Peyer's patch (tissue), 4 donors: ENCODE data around the gene HOXD13. TPM values are rescaled to one million over a fixed set of nuclear protein-coding genes. Genes with fewer than 3 reads are reported as not detected.

Source experiments
- DNase-seq, 3 donors: peaks; one replicate each; pipeline ENCODE4 v3.0.0-alpha.2; 2017 to 2019
- H3K27ac ChIP-seq, 4 donors: fragments of 200-600 bp; sonication (generic); one replicate each; pipeline ENCODE4 v1.5.1; 2016 to 2019
- H3K27me3 ChIP-seq, 2 donors: fragments of 200-600 bp; sonication (generic); one replicate each; pipeline ENCODE4 v1.5.1; 2019
- H3K36me3 ChIP-seq, 3 donors: fragments of 200-600 bp; sonication (generic); one replicate each; pipeline ENCODE4 v1.5.1; 2016 to 2019
- H3K4me1 ChIP-seq, 4 donors: fragments of 200-600 bp; sonication (generic); one replicate each; pipeline ENCODE4 v1.5.1; 2016 to 2019
- H3K4me3 ChIP-seq, 4 donors: fragments of 200-600 bp; sonication (generic); 1 replicate in 3 of 4; 2 replicates in 1 of 4; pipeline ENCODE4 v1.5.1; 2016 to 2019; ENCODE audit warnings: mild to moderate bottlenecking in 1 of 4
- H3K9me3 ChIP-seq, 4 donors: fragments of 200-600 bp; sonication (generic); one replicate each; pipeline ENCODE4 v1.5.1; 2016 to 2019; ENCODE audit warnings: mild to moderate bottlenecking in 1 of 4
- CTCF ChIP-seq, 6 experiments: fragments of 450-650 bp in 4 of 6; fragments of 200-600 bp in 2 of 6; sonication (generic) in 1 of 6; IDR thresholded peaks; one replicate each; pipeline ENCODE4 v1.5.1; 2017 to 2019; ENCODE audit warnings: antibody characterized with exemption in 6 of 6, mild to moderate bottlenecking in 3 of 6, moderate library complexity in 1 of 6
- POLR2A ChIP-seq, 2 donors: fragments of 450-650 bp; IDR thresholded peaks; one replicate each; pipeline ENCODE4 v1.5.1; 2017; ENCODE audit warnings: antibody characterized with exemption in 2 of 2, mild to moderate bottlenecking in 2 of 2, moderate library complexity in 2 of 2
- total RNA-seq, 4 donors: library from RNA; depleted of rRNA; stranded (reverse); fragments of >200 nt; gene quantifications; one replicate each; pipeline ENCODE4 v1.1.0, GENCODE V29; 2016

The HOXD13 gene
- total RNA-seq, 4 donors from 2014 or later, result not detected

GRCh38 chr2:176068419-176068832, 24.1 kb upstream of the HOXD13 start:
- TF ChIP-seq CTCF (IDR thresholded peaks at IDR 0.05) (no peak), POLR2A (IDR thresholded peaks at IDR 0.05) (no peak)
- Histone ChIP-seq H3K27me3 (peaks cover 0 to 62% of the 10 kb centered on the region in 2 donors), H3K4me3 (no peak overlapping the region), H3K9me3 (no peaks in the 10 kb centered on the region), H3K4me1 (peaks cover 0 to 15% (median 0%) of the 10 kb centered on the region in 4 donors), H3K36me3 (no peaks in the 10 kb centered on the region), H3K27ac (no peak overlapping the region)
- DNase-seq, result no peak

GRCh38 chr2:176071330-176072291, 20.9 kb upstream of the HOXD13 start:
- DNase-seq, result no peak
- Histone ChIP-seq H3K4me1 (peaks cover 0 to 14% (median 0%) of the 10 kb centered on the region in 4 donors), H3K27ac (no peak overlapping the region), H3K4me3 (no peak overlapping the region), H3K9me3 (no peaks in the 10 kb centered on the region), H3K27me3 (peaks cover 0 to 92% of the 10 kb centered on the region in 2 donors), H3K36me3 (no peaks in the 10 kb centered on the region)
- TF ChIP-seq POLR2A (IDR thresholded peaks at IDR 0.05) (no peak), CTCF (IDR thresholded peaks at IDR 0.05) (no peak)

- Histone ChIP-seq H3K4me1 (peaks cover 0 to 8% (median 0%) of the 10 kb centered on the region in 4 donors), H3K27me3 (peaks cover 0 to 87% of the 10 kb centered on the region in 2 donors), H3K4me3 (no peak overlapping the region), H3K36me3 (no peaks in the 10 kb centered on the region), H3K27ac (no peak overlapping the region), H3K9me3 (no peaks in the 10 kb centered on the region)
- DNase-seq, result no peak
- TF ChIP-seq CTCF (IDR thresholded peaks at IDR 0.05) (no peak), POLR2A (IDR thresholded peaks at IDR 0.05) (no peak)
Observed at GRCh38 chr2:176072292-176072669, 20.2 kb upstream of the HOXD13 start.

- H3K27me3 ChIP-seq, result peaks cover 0 to 80% of the 10 kb centered on the region in 2 donors
- H3K36me3 ChIP-seq, result no peaks in the 10 kb centered on the region
- TF ChIP-seq POLR2A (IDR thresholded peaks at IDR 0.05), result no peak
- no peak for TF ChIP-seq CTCF (IDR thresholded peaks at IDR 0.05)
- H3K27ac ChIP-seq, result no peak overlapping the region
- DNase-seq, result no peak
- H3K4me3 ChIP-seq, result no peak overlapping the region
- H3K9me3 ChIP-seq, result no peaks in the 10 kb centered on the region
- no peaks in the 10 kb centered on the region for H3K4me1 ChIP-seq
Observed at GRCh38 chr2:176072951-176073904, 19.3 kb upstream of the HOXD13 start.

- peaks cover 0 to 9% (median 0%) of the 10 kb centered on the region in 4 donors for H3K4me1 ChIP-seq
- no peak overlapping the region for H3K27ac ChIP-seq
- no peak for DNase-seq
- H3K9me3 ChIP-seq, result peaks cover 0 to 4% (median 0%) of the 10 kb centered on the region in 4 donors
- H3K27me3 ChIP-seq, result peaks cover 0 to 88% of the 10 kb centered on the region in 2 donors
- H3K4me3 ChIP-seq, result no peak overlapping the region
- no peaks in the 10 kb centered on the region for H3K36me3 ChIP-seq
- no peak for TF ChIP-seq POLR2A (IDR thresholded peaks at IDR 0.05)
Observed at GRCh38 chr2:176074919-176075425, 17.5 kb upstream of the HOXD13 start.
